ENCODE measurements around the gene AGT. TPM values are rescaled to one million over a fixed set of nuclear protein-coding genes. Genes with fewer than 3 reads are reported as not detected.

AGT gene
- total RNA-seq, 1 experiment from 2014 or later, result not detected

- no peak for DNase-seq (ENCODE audit: low read depth, low spot score)
- in situ Hi-C loops (cut with HindIII; ENCODE audit: low pct_unique_long_range_greater_than_20kb, low sequenced_read_pairs), result no loop called here
These were observed 1.4 kb downstream of the AGT start for GRCh38 chr1:230712470-230712942.

DNA sequence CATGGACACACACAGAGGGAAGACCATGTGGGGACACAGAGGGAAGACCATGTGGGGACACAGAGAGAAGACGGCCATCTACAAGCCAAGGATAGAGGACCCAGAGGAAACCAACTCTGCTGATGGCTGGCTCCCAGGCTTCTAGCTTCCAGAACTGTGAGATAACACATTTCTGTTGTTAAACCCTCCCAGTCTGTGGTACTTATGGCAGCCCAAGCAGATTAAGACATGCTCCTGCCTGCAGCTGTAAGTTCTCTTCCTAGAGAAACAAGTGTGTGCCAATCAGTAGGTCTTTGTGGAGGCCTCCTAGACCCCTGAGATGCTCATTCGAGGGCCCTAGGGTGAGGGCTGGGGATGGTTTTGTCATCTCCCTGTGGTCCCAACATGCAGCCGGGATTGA, 2.7 kb downstream of the AGT start:
- DNase-seq (ENCODE audit: low read depth, low spot score), result no peak
- in situ Hi-C loops (cut with HindIII; ENCODE audit: low pct_unique_long_range_greater_than_20kb, low sequenced_read_pairs), result no loop called here

GRCh38 chr1:230710543-230710904, 3.4 kb downstream of the AGT start:
- in situ Hi-C loops (cut with HindIII; ENCODE audit: low pct_unique_long_range_greater_than_20kb, low sequenced_read_pairs), result no loop called here
- DNase-seq (ENCODE audit: low read depth, low spot score), result no peak

GRCh38 chr1:230709619-230710542, 4.0 kb downstream of the AGT start:
- in situ Hi-C loops (cut with HindIII; ENCODE audit: low pct_unique_long_range_greater_than_20kb, low sequenced_read_pairs), result no loop called here
- no peak for DNase-seq (ENCODE audit: low read depth, low spot score)

- in situ Hi-C loops (cut with HindIII; ENCODE audit: low pct_unique_long_range_greater_than_20kb, low sequenced_read_pairs), result no loop called here
These were observed 5.0 kb downstream of the AGT start for GRCh38 chr1:230708631-230709580.

DNA sequence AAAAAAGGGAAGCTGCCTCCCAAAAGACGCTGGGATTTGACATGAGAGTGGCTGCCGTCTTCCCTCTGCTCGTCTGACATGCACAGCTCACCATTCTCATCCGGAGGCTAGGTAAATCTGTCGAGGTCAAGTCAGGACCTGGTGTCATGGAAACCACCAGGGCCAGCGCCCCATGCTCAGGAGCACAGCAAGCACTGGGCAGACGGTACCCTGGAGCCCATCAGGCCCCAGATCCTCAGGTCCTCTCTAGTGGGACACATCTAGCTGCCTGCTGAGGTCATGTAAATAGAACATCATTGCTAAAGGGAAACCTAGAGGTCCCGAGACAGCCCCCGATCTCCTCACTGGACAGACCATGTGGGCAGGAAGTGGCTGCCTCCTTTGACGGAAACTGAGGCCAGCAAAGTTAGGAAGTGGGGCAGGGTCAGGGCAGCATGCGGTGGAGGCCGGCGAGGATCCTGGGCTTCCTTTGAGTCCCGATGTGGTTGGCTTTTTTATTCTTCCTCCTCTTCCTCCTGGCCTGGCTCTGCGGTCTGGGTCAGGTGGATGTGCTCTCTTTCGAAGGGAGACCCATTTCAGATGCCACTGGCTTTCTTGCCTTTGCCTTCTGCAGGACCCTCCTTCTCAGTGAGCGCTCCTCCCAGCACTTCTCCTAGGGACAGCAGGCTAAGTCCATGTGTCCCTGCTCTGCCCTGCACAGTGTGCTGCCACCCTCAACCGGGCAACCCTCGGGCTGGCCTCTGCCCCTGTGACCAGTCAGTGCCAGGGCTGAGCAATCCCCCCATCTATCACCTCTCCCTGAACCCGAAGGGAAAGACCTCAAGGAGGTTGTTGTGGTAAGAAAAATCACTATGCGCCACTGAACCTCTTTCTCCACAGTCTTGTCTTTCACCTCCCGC, 5.9 kb downstream of the AGT start:
- DNase-seq (ENCODE audit: low read depth, low spot score), result no peak
- in situ Hi-C loops (cut with HindIII; ENCODE audit: low pct_unique_long_range_greater_than_20kb, low sequenced_read_pairs), result no loop called here

More at GRCh38 chr1:230708631-230709580, 5.0 kb downstream of the AGT start:
- peak; percentile 67 for DNase-seq (ENCODE audit: low read depth, low spot score)

DNA sequence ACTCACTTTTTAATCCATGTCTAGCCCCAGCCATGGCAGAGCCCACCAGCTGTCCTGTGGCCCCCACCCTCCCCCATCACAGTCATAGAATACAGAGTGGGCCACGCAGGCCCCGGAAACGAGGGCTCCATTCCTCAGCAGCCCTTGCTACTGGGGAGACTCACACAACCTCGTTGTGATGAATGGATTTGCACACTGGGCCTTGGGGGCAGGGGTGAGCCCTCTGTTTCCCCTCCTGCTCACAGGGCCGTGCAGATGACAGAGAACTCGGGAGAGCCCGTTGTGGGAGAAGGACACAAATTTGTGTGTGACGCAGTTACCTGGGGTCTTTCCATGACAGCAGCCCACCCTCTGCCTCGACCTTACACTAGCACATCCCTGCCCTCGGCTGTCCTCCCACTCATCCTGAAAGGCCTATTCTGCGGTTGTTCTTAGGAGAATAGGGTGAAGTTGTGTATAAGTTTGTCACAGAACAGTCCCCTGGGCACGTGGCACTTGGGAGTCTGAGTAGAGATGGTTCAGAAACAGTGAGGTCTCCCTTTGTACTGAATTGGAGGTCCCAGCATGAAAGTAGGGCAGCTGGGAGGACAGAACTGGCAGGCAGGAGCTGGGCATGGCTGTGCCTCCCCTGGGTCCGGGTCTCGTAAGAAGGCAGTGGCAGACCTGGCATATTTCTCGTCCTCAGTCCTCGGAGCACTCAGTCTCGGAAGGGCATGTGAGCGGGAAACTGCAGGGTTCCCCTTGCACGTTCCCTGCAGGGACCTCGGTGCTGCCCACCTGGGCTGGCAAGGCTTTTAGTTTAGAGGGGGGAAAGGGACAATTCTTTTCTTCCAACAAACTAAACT, 6.8 kb downstream of the AGT start:
- no peak for DNase-seq (ENCODE audit: low read depth, low spot score)
- in situ Hi-C loops (cut with HindIII; ENCODE audit: low pct_unique_long_range_greater_than_20kb, low sequenced_read_pairs), result no loop called here

GRCh38 chr1:230706020-230706699, 7.8 kb downstream of the AGT start:
- in situ Hi-C loops (cut with HindIII; ENCODE audit: low pct_unique_long_range_greater_than_20kb, low sequenced_read_pairs), result no loop called here
- no peak for DNase-seq (ENCODE audit: low read depth, low spot score)

DNA sequence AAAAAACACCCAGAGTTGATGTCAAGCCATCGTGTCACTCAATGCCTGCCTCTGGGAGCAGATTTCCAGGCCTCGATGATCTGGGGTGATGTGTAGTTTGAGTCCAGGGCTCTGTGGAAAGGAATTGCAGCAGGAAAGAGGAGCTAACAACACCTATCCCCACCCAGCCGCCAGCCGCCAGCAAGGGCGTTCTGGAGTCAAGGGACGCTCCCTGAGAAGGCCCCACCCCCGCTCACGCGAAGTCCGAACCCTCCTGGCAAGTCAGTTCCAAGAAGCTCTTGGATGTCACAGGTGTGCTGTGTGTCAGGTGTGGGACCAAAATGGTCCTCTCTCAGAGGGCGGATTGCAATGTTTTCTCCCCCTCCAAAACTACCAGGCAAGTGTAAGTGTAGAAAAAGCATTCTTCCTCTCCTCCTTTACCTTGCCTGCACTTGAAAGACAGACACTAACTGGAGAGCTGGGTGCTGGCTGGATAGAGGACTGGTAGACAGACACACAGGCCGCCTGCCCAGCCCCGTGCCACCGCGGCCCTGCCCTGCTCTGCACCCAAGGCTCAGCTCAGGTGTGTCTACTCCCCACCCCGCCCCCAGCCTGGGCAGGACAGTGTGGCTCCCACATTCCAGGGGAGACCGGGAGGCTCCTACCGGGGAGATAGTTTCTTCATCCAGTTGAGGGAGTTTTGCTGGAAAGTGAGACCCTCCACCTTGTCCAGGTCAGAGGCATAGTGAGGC, 8.5 kb downstream of the AGT start:
- in situ Hi-C loops (cut with HindIII; ENCODE audit: low pct_unique_long_range_greater_than_20kb, low sequenced_read_pairs), result no loop called here
- DNase-seq (ENCODE audit: low read depth, low spot score), result no peak

DNA sequence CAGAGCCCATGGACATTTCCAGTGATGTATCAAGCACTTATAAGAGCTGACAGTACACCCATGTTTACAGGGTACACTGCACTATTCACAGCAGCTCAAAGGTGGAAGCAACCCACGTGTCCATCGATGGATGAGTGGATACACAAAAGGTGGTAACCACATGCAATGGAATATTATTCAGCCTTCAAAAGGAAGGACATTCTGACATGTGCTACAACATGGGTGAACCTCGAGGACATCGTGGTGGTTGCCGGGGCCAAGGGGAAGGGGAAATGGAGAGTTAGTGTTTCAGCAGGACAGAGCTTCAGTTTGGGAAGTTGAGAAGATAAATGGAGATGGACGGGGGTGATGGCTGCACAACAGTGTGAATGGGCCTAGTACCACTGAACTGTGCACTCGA, 9.1 kb downstream of the AGT start:
- in situ Hi-C loops (cut with HindIII; ENCODE audit: low pct_unique_long_range_greater_than_20kb, low sequenced_read_pairs), result no loop called here
- DNase-seq (ENCODE audit: low read depth, low spot score), result no peak

GRCh38 chr1:230703679-230704385, 10.1 kb downstream of the AGT start:
- in situ Hi-C loops (cut with HindIII; ENCODE audit: low pct_unique_long_range_greater_than_20kb, low sequenced_read_pairs), result no loop called here

DNA sequence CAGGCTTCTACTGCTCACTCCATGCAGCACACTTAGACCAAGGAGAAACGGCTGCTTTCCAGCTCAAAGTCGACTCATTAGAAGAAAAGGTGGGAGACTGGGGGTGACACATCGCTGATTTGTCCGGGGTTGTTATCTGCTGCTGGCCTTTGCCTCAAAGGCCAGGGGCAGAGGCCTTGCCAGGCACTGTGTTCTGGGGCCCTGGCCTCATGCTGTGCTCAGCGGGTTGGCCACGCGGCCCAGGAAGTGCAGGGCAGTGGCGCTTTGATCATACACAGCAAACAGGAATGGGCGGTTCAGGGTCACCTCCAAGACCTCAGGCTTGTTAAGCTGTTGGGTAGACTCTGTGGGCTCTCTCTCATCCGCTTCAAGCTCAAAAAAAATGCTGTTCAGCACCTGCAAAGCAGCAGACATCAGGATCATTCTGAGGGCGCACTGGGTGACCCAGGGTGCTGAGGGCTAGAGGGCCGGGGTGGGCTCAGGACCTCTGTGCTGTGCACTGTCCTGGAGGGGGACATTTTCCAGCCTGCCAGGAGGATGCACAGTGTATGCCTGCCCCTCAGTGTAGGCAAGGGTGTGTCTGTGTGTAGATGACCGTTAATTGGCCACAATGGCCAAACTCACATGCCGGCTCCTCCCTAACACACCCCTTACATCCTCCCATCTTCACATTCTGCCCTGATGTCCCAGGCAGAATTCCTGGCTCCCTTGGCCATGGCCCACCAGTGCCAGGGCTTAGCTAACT, 10.8 kb downstream of the AGT start:
- in situ Hi-C loops (cut with HindIII; ENCODE audit: low pct_unique_long_range_greater_than_20kb, low sequenced_read_pairs), result no loop called here
- no peak for DNase-seq (ENCODE audit: low read depth, low spot score)

More at GRCh38 chr1:230703679-230704385, 10.1 kb downstream of the AGT start:
- DNase-seq (ENCODE audit: low read depth, low spot score), result no peak

- in situ Hi-C loops (cut with HindIII; ENCODE audit: low pct_unique_long_range_greater_than_20kb, low sequenced_read_pairs), result no loop called here
- no peak for DNase-seq (ENCODE audit: low read depth, low spot score)
These were observed 11.8 kb downstream of the AGT start for GRCh38 chr1:230701895-230702768.

Data from SK-MEL-5 (cell line).